HL-60 (cell line): ENCODE measurements around the gene CLEC2L.

Experiments used
- DNase-seq, 2 experiments: peaks; one replicate each; pipeline ENCODE4 v3.0.0-alpha.2; 2010 to 2020; ENCODE audit warnings: low read depth in 1 of 2, low spot score in 1 of 2
- H3K27ac ChIP-seq: fragments of 250-450 bp; sonication (Bioruptor Pico); replicated peaks from 2 replicates; pipeline ENCODE4 v1.5.1; 2020; ENCODE audit warnings: mild to moderate bottlenecking, moderate library complexity
- H3K27me3 ChIP-seq: fragments of 250-450 bp; sonication (Bioruptor Pico); 2 replicates; pipeline ENCODE4 v1.5.1; 2021; ENCODE audit warnings: mild to moderate bottlenecking, moderate library complexity; ENCODE audit not compliant: insufficient read depth, poor library complexity, severe bottlenecking
- H3K4me3 ChIP-seq: replicated peaks from 2 replicates; pipeline ENCODE4 v1.5.1; 2011; ENCODE audit warnings: mild to moderate bottlenecking, control low read depth, low read length; ENCODE audit not compliant: insufficient read depth
- CTCF ChIP-seq: IDR thresholded peaks from one replicate; pipeline ENCODE4 v1.5.1; 2011; ENCODE audit warnings: low read length, control low read depth, inconsistent platforms; ENCODE audit not compliant: insufficient read depth
- GABPA ChIP-seq: IDR thresholded peaks from 2 replicates; pipeline ENCODE4 v1.6.1; 2012; ENCODE audit warnings: low read depth
- POLR2AphosphoS5 ChIP-seq: IDR thresholded peaks from 2 replicates; pipeline ENCODE4 v1.6.1; 2012; ENCODE audit warnings: low read depth
- REST ChIP-seq: IDR thresholded peaks from 2 replicates; pipeline ENCODE4 v1.6.1; 2012; ENCODE audit warnings: low read depth; ENCODE audit not compliant: insufficient replicate concordance
- SPI1 ChIP-seq: IDR thresholded peaks from 2 replicates; pipeline ENCODE4 v1.6.1; 2012; ENCODE audit warnings: low read depth, mild to moderate bottlenecking, borderline replicate concordance
- long read RNA-seq: library from polyadenylated mRNA; unstranded; transcript quantifications from one replicate; pipeline ENCODE4 v2.0.0, GENCODE V29; 2020

CLEC2L gene
- long read RNA-seq = 0 reads

DNA sequence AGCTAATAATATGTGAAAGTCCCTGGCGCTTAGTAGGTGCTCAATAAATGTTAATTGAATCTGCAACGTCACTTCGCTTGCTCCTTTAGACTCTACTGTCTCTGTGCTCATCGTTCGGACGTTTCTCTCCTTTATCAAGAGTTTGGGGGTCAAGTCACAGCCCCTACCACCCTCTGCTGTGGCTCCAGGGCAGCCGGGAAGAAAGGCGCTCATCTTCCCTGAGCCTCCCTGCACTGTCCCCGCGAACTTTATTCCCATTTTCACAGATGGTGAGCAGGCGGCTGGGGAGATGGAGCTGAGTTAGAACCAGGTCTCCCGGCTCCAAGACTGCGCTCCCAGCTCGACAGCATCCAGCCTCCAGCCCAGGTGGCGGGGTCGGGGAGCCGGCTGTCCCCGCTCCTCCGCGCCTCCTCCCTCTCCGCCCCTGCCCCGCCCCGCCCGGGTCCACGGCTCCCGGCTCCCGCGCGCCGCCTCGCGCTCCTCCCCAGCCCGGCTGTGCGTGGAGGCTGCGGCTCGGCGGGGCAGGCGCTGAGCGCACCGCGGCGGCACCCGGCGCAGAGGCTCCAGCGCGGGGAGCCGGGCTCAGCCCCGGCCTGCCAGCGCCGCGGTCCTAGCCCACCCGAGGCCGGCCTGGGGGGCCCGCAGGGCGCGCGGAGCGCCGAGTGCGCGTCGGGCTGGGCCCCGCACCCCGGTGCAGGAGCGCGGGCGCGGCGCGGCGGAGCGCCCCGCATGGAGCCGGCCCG is at the start of gene CLEC2L:
Gene CLEC2L (plus strand): TSS at position 487 of the 743 bp plus-strand sequence. CDS start 243 bp downstream, at position 730.
- H3K27ac ChIP-seq = no peak within 1 kb of the TSS
- TF ChIP-seq GABPA (no peak), REST (no peak), POLR2AphosphoS5 (no peak), CTCF (no peak), SPI1 (no peak)
- H3K4me3 ChIP-seq = no peak within 1 kb of the TSS
- H3K27me3 ChIP-seq = peaks cover 21% of the 10 kb centered on the region
- DNase-seq = no peak

GRCh38 chr7:139476139-139476538 is 47.3 kb upstream of the CLEC2L start:
- DNase-seq = no peak
- Histone ChIP-seq H3K27ac (no peak overlapping the region), H3K4me3 (no peak overlapping the region), H3K27me3 (no peaks in the 10 kb centered on the region)
- TF ChIP-seq GABPA = no peak
- TF ChIP-seq CTCF = no peak
- no peak for TF ChIP-seq REST
- TF ChIP-seq POLR2AphosphoS5 = no peak
- no peak for TF ChIP-seq SPI1

GRCh38 chr7:139476891-139477290 is 46.6 kb upstream of the CLEC2L start:
- Histone ChIP-seq H3K27ac (no peak overlapping the region), H3K27me3 (no peaks in the 10 kb centered on the region), H3K4me3 (no peak overlapping the region)
- DNase-seq = no peak
- no peak for TF ChIP-seq CTCF

- Histone ChIP-seq H3K27ac (no peak overlapping the region), H3K4me3 (no peak overlapping the region), H3K27me3 (peaks cover 22% of the 10 kb centered on the region)
- TF ChIP-seq REST = no peak
- TF ChIP-seq SPI1 = no peak
- TF ChIP-seq CTCF = no peak
- TF ChIP-seq GABPA = no peak
- TF ChIP-seq POLR2AphosphoS5 = no peak
- DNase-seq = no peak
These were observed 43.9 kb upstream of the CLEC2L start for GRCh38 chr7:139479620-139480019.
